Parathyroid adenoma (tissue), 2 donors: ENCODE measurements around the gene MAP3K20.

ENCODE experiments used
- H2AFZ ChIP-seq: fragments of 300-600 bp; sonication (generic); one replicate; pipeline ENCODE4 v1.7.0; 2017; ENCODE audit warnings: antibody characterized with exemption, mild to moderate bottlenecking
- H3K27ac ChIP-seq: fragments of 300-600 bp; sonication (generic); one replicate; pipeline ENCODE4 v1.7.0; 2017
- H3K27me3 ChIP-seq: fragments of 300-600 bp; sonication (generic); one replicate; pipeline ENCODE4 v1.7.0; 2017; ENCODE audit warnings: low read length; ENCODE audit not compliant: control insufficient read depth, insufficient read depth
- H3K36me3 ChIP-seq: fragments of 300-600 bp; sonication (generic); one replicate; pipeline ENCODE4 v1.7.0; 2017; ENCODE audit warnings: low read length; ENCODE audit not compliant: control insufficient read depth, insufficient read depth
- H3K4me1 ChIP-seq: fragments of 300-600 bp; sonication (generic); one replicate; pipeline ENCODE4 v1.7.0; 2017; ENCODE audit warnings: control low read depth
- H3K4me2 ChIP-seq: fragments of 300-600 bp; sonication (generic); one replicate; pipeline ENCODE4 v1.7.0; 2017; ENCODE audit warnings: low read length
- H3K4me3 ChIP-seq: fragments of 300-600 bp; sonication (generic); one replicate; pipeline ENCODE4 v1.7.0; 2017; ENCODE audit warnings: low read depth, low read length
- H3K79me2 ChIP-seq: fragments of 300-600 bp; sonication (generic); one replicate; pipeline ENCODE4 v1.7.0; 2017; ENCODE audit warnings: control low read depth
- H3K9ac ChIP-seq: fragments of 300-600 bp; sonication (generic); one replicate; pipeline ENCODE4 v1.7.0; 2017; ENCODE audit warnings: mild to moderate bottlenecking
- H3K9me3 ChIP-seq: fragments of 300-600 bp; sonication (generic); one replicate; pipeline ENCODE4 v1.7.0; 2017; ENCODE audit warnings: low read length; ENCODE audit not compliant: control insufficient read depth
- TF ChIP-seq, protein P1 (sequence below): fragments of 300-600 bp; sonication (generic); IDR thresholded peaks from one replicate; pipeline ENCODE4 v1.7.0; 2017; ENCODE audit warnings: antibody characterized with exemption, mild to moderate bottlenecking
- donor health status: primary hyperparathyroidism.

MAP3K20 gene

DNA sequence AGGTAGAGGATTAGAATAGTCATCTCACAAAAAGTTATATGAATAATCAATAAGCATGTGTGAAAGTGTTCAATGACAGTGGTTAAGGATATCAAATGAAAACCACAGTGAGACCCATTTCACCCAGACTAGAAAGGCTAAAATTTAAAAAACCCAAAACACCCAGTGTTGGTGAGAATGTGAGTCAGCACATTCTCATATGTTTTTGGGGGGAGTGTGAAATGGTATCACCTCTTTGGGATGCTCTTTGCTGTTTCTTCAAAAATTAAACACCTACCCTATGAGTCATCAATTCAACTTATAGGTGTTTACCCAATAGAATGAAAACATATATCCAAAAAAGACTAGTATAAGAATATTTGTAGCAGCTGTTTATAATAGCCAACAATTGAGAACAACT lies 69.8 kb downstream of the MAP3K20 start:
- peaks cover 4% of the 10 kb centered on the region for H3K4me1 ChIP-seq
- no peak overlapping the region for H3K4me3 ChIP-seq
- no peaks in the 10 kb centered on the region for H3K36me3 ChIP-seq
- no peaks in the 10 kb centered on the region for H3K27me3 ChIP-seq
- TF ChIP-seq, protein P1, sequence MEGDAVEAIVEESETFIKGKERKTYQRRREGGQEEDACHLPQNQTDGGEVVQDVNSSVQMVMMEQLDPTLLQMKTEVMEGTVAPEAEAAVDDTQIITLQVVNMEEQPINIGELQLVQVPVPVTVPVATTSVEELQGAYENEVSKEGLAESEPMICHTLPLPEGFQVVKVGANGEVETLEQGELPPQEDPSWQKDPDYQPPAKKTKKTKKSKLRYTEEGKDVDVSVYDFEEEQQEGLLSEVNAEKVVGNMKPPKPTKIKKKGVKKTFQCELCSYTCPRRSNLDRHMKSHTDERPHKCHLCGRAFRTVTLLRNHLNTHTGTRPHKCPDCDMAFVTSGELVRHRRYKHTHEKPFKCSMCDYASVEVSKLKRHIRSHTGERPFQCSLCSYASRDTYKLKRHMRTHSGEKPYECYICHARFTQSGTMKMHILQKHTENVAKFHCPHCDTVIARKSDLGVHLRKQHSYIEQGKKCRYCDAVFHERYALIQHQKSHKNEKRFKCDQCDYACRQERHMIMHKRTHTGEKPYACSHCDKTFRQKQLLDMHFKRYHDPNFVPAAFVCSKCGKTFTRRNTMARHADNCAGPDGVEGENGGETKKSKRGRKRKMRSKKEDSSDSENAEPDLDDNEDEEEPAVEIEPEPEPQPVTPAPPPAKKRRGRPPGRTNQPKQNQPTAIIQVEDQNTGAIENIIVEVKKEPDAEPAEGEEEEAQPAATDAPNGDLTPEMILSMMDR, result no peak
- no peak overlapping the region for H3K9ac ChIP-seq
- H3K27ac ChIP-seq, result no peak overlapping the region
- no peak overlapping the region for H3K4me2 ChIP-seq
- H3K79me2 ChIP-seq, result peaks cover 1% of the 10 kb centered on the region
- H3K9me3 ChIP-seq, result no peaks in the 10 kb centered on the region
- no peak overlapping the region for H2AFZ ChIP-seq

DNA sequence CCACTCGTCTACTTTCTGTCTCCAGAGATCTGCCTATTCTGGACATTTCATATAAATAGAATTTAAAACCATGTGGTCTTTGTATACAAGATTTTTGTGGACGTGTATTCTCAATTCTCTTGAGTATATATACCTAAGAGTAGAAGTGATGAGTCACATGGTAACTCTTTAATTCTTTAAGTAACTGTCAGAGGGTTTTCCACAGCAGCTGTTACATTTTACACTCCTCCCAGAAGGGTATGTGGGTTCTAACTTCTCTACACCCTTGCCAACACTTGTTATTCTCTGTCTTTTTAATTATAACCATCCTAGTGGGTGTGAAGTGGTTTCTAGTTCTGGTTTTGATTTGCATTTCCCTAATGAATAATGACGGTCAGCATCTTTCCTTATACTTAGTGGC lies 70.9 kb downstream of the MAP3K20 start:
- Histone ChIP-seq H3K4me2 (no peak overlapping the region), H3K4me1 (peaks cover 4% of the 10 kb centered on the region), H3K4me3 (no peak overlapping the region)

DNA sequence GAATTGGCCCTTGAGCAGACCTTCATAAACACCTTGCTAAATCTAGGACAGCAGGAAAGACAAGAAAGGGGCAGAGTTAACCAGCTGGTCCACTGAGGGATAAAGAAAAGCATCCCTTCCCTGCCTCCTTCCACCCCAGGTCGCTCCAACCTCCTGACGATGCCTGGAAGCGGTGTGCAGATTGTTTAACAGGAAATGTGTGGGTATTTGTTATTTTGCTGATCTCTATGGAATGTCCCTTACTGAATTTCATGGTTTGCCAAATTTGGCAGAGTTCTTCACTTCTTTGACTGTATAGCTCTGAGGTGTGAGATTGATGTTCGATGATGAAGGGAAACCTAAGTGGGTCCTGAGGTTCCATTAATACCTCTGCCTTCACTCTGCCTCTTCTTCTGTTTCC lies 72.9 kb downstream of the MAP3K20 start:
- Histone ChIP-seq H3K27ac (no peak overlapping the region), H3K9ac (no peak overlapping the region), H3K79me2 (no peaks in the 10 kb centered on the region), H3K4me2 (no peak overlapping the region), H3K27me3 (no peaks in the 10 kb centered on the region), H2AFZ (no peak overlapping the region), H3K4me1 (peaks cover 8% of the 10 kb centered on the region), H3K36me3 (no peaks in the 10 kb centered on the region), H3K9me3 (no peaks in the 10 kb centered on the region), H3K4me3 (no peak overlapping the region)
- TF ChIP-seq, protein P1, result no peak

More for the DNA sequence above, 70.9 kb downstream of the MAP3K20 start:
- TF ChIP-seq, protein P1, result no peak
- Histone ChIP-seq H3K9me3 (no peaks in the 10 kb centered on the region), H3K27ac (no peak overlapping the region), H2AFZ (no peak overlapping the region), H3K9ac (no peak overlapping the region), H3K79me2 (no peaks in the 10 kb centered on the region), H3K36me3 (no peaks in the 10 kb centered on the region), H3K27me3 (no peaks in the 10 kb centered on the region)

GRCh38 chr2:173149491-173149890 lies 73.8 kb downstream of the MAP3K20 start:
- Histone ChIP-seq H3K9me3 (no peaks in the 10 kb centered on the region), H3K4me1 (peaks cover 8% of the 10 kb centered on the region), H3K4me2 (no peak overlapping the region), H3K9ac (no peak overlapping the region), H3K4me3 (no peak overlapping the region), H3K79me2 (peaks cover 6% of the 10 kb centered on the region), H3K27ac (no peak overlapping the region), H2AFZ (no peak overlapping the region), H3K27me3 (no peaks in the 10 kb centered on the region), H3K36me3 (no peaks in the 10 kb centered on the region)
- TF ChIP-seq, protein P1, result no peak

GRCh38 chr2:173150087-173150486 lies 74.4 kb downstream of the MAP3K20 start:
- no peaks in the 10 kb centered on the region for H3K36me3 ChIP-seq
- H3K4me3 ChIP-seq, result no peak overlapping the region
- no peak overlapping the region for H3K4me2 ChIP-seq
- no peak overlapping the region for H3K9ac ChIP-seq
- H2AFZ ChIP-seq, result no peak overlapping the region
- no peak overlapping the region for H3K27ac ChIP-seq
- peaks cover 8% of the 10 kb centered on the region for H3K79me2 ChIP-seq
- H3K27me3 ChIP-seq, result no peaks in the 10 kb centered on the region
- H3K9me3 ChIP-seq, result no peaks in the 10 kb centered on the region
- TF ChIP-seq, protein P1, result no peak
- H3K4me1 ChIP-seq, result peaks cover 8% of the 10 kb centered on the region
